Measurements from ENCODE around the gene ISM2. TPM values are rescaled to one million over a fixed set of nuclear protein-coding genes. Genes with fewer than 3 reads are reported as not detected.

ISM2 gene
- total and polyA plus RNA-seq, 2 experiments from 2014 or later, result 0.69 to 1.3 TPM

DNA sequence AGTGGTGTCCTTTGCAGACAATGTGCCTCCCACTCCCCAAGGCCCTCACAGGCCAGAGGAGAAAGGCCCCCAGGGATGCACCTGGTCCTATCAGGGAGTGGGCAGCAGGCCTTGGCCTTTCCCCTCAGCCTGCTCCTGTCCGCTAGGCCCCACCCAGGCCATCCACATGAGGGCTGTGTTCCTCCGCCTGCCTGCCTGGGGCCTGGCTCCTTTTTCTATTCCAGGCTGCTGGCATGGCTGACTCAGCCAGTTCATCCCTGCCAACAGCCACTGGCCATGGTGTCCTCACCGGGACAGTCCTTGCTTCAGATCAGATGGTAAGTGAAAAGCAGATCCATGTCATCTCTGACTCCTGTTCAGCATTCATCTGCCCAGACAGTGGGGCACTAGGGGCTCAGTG is 13.4 kb downstream of the ISM2 start (continued):
- TF ChIP-seq, protein P1, sequence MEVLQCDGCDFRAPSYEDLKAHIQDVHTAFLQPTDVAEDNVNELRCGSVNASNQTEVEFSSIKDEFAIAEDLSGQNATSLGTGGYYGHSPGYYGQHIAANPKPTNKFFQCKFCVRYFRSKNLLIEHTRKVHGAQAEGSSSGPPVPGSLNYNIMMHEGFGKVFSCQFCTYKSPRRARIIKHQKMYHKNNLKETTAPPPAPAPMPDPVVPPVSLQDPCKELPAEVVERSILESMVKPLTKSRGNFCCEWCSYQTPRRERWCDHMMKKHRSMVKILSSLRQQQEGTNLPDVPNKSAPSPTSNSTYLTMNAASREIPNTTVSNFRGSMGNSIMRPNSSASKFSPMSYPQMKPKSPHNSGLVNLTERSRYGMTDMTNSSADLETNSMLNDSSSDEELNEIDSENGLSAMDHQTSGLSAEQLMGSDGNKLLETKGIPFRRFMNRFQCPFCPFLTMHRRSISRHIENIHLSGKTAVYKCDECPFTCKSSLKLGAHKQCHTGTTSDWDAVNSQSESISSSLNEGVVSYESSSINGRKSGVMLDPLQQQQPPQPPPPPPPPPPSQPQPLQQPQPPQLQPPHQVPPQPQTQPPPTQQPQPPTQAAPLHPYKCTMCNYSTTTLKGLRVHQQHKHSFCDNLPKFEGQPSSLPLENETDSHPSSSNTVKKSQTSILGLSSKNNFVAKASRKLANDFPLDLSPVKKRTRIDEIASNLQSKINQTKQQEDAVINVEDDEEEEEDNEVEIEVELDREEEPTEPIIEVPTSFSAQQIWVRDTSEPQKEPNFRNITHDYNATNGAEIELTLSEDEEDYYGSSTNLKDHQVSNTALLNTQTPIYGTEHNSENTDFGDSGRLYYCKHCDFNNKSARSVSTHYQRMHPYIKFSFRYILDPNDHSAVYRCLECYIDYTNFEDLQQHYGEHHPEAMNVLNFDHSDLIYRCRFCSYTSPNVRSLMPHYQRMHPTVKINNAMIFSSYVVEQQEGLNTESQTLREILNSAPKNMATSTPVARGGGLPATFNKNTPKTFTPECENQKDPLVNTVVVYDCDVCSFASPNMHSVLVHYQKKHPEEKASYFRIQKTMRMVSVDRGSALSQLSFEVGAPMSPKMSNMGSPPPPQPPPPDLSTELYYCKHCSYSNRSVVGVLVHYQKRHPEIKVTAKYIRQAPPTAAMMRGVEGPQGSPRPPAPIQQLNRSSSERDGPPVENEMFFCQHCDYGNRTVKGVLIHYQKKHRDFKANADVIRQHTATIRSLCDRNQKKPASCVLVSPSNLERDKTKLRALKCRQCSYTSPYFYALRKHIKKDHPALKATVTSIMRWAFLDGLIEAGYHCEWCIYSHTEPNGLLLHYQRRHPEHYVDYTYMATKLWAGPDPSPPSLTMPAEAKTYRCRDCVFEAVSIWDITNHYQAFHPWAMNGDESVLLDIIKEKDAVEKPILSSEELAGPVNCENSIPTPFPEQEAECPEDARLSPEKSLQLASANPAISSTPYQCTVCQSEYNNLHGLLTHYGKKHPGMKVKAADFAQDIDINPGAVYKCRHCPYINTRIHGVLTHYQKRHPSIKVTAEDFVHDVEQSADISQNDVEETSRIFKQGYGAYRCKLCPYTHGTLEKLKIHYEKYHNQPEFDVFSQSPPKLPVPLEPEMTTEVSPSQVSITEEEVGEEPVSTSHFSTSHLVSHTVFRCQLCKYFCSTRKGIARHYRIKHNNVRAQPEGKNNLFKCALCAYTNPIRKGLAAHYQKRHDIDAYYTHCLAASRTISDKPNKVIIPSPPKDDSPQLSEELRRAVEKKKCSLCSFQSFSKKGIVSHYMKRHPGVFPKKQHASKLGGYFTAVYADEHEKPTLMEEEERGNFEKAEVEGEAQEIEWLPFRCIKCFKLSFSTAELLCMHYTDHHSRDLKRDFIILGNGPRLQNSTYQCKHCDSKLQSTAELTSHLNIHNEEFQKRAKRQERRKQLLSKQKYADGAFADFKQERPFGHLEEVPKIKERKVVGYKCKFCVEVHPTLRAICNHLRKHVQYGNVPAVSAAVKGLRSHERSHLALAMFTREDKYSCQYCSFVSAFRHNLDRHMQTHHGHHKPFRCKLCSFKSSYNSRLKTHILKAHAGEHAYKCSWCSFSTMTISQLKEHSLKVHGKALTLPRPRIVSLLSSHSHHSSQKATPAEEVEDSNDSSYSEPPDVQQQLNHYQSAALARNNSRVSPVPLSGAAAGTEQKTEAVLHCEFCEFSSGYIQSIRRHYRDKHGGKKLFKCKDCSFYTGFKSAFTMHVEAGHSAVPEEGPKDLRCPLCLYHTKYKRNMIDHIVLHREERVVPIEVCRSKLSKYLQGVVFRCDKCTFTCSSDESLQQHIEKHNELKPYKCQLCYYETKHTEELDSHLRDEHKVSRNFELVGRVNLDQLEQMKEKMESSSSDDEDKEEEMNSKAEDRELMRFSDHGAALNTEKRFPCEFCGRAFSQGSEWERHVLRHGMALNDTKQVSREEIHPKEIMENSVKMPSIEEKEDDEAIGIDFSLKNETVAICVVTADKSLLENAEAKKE (CRISPR knock-in tag; IDR thresholded peaks at IDR 0.05), result no peak
- TF ChIP-seq EZH2 (IDR thresholded peaks at IDR 0.05; ENCODE audit: low read depth, unreplicated experiment) (no peak), POLR2AphosphoS5 (IDR thresholded peaks at IDR 0.05; ENCODE audit: low read depth) (no peak)

DNA sequence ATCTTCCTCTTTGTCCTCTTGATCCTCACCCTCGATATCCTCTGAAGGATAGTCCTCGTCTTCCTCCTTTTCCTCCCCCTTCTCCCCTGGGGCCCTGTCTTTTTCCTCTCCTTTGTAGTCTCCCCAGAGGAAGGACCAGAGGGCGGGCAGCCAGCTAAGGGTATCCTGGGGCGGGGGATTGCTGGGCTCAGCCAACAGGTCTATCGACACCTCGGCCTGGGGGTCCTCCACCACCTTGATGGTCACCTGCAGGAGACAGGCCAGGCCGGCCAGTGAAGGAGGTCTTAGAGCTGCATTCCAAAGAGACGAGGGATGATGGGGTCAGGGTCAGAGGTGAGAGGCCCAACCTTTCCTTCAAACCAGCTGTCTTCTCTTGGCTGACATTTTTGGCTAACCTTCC is 16.2 kb downstream of the ISM2 start:
- H3F3A ChIP-seq (replicated peaks; ENCODE audit: low read depth), result no peaks in the 10 kb centered on the region
- H3K27me3 Mint-ChIP-seq (ENCODE audit: insufficient read depth, low read depth, poor library complexity), result peaks cover under 1% of the 10 kb centered on the region
- no peaks in the 10 kb centered on the region for H3K9me2 ChIP-seq (ENCODE audit: insufficient read depth)
- no peak overlapping the region for H3K4me2 ChIP-seq
- H3K4me3 Mint-ChIP-seq, result no peak overlapping the region
- no peak overlapping the region for H2AFZ ChIP-seq
- no peak for DNase-seq (ENCODE audit: low spot score)
- no peak overlapping the region for H3K27ac Mint-ChIP-seq
- no peak overlapping the region for H3K27ac ChIP-seq (ENCODE audit: low read depth)
- no peak for ATAC-seq
- H3K4me1 Mint-ChIP-seq, result no peaks in the 10 kb centered on the region
- no peaks in the 10 kb centered on the region for H3K36me3 ChIP-seq (ENCODE audit: insufficient read depth)
- H3K36me3 Mint-ChIP-seq (ENCODE audit: low read depth), result no peaks in the 10 kb centered on the region
- H3K4me1 ChIP-seq (ENCODE audit: insufficient read depth), result no peaks in the 10 kb centered on the region
- H4K20me1 ChIP-seq (replicated peaks; ENCODE audit: insufficient read depth), result no peaks in the 10 kb centered on the region
- no peaks in the 10 kb centered on the region for H3K9me3 Mint-ChIP-seq
- H3K27me3 ChIP-seq (ENCODE audit: insufficient read depth), result no peaks in the 10 kb centered on the region
- H3K4me3 ChIP-seq, result no peak overlapping the region
- no peaks in the 10 kb centered on the region for H3K79me2 ChIP-seq (replicated peaks; ENCODE audit: insufficient read depth)
- no peak for TF ChIP-seq ZNF331 (CRISPR knock-in tag; IDR thresholded peaks at IDR 0.05; ENCODE audit: low read depth)
- no peak for TF ChIP-seq EZH2 (IDR thresholded peaks at IDR 0.05; ENCODE audit: low read depth, unreplicated experiment)
- TF ChIP-seq EZH2phosphoT487 (IDR thresholded peaks at IDR 0.05; ENCODE audit: unreplicated experiment), result no peak
- no peak for TF ChIP-seq ZNF114 (CRISPR knock-in tag; IDR thresholded peaks at IDR 0.05)
- TF ChIP-seq, protein P2, sequence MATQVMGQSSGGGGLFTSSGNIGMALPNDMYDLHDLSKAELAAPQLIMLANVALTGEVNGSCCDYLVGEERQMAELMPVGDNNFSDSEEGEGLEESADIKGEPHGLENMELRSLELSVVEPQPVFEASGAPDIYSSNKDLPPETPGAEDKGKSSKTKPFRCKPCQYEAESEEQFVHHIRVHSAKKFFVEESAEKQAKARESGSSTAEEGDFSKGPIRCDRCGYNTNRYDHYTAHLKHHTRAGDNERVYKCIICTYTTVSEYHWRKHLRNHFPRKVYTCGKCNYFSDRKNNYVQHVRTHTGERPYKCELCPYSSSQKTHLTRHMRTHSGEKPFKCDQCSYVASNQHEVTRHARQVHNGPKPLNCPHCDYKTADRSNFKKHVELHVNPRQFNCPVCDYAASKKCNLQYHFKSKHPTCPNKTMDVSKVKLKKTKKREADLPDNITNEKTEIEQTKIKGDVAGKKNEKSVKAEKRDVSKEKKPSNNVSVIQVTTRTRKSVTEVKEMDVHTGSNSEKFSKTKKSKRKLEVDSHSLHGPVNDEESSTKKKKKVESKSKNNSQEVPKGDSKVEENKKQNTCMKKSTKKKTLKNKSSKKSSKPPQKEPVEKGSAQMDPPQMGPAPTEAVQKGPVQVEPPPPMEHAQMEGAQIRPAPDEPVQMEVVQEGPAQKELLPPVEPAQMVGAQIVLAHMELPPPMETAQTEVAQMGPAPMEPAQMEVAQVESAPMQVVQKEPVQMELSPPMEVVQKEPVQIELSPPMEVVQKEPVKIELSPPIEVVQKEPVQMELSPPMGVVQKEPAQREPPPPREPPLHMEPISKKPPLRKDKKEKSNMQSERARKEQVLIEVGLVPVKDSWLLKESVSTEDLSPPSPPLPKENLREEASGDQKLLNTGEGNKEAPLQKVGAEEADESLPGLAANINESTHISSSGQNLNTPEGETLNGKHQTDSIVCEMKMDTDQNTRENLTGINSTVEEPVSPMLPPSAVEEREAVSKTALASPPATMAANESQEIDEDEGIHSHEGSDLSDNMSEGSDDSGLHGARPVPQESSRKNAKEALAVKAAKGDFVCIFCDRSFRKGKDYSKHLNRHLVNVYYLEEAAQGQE (IDR thresholded peaks at IDR 0.05; ENCODE audit: unreplicated experiment), result no peak
- no peak for TF ChIP-seq NANOG (IDR thresholded peaks at IDR 0.05; ENCODE audit: borderline replicate concordance)
- TF ChIP-seq POLR2AphosphoS5 (IDR thresholded peaks at IDR 0.05; ENCODE audit: low read depth), result no peak
- TF ChIP-seq STAT1 (IDR thresholded peaks at IDR 0.05; ENCODE audit: unreplicated experiment), result no peak
- TF ChIP-seq, protein P3, sequence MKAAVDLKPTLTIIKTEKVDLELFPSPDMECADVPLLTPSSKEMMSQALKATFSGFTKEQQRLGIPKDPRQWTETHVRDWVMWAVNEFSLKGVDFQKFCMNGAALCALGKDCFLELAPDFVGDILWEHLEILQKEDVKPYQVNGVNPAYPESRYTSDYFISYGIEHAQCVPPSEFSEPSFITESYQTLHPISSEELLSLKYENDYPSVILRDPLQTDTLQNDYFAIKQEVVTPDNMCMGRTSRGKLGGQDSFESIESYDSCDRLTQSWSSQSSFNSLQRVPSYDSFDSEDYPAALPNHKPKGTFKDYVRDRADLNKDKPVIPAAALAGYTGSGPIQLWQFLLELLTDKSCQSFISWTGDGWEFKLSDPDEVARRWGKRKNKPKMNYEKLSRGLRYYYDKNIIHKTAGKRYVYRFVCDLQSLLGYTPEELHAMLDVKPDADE (IDR thresholded peaks at IDR 0.05), result no peak

Data from GM23338 (cell line).